HEK293 (cell line): Measurements from ENCODE around the gene MIA3.

Experiments used
- CTCF ChIP-seq: fragments of 450-650 bp; formaldehyde crosslinking; IDR thresholded peaks from 2 replicates; pipeline ENCODE4 v1.5.1; 2016; ENCODE audit warnings: missing biosample characterization, missing genetic modification characterization
- ELK4 ChIP-seq: IDR thresholded peaks from 2 replicates; pipeline ENCODE4 v1.6.1; 2011; ENCODE audit warnings: mild to moderate bottlenecking, low read depth, low read length, borderline replicate concordance
- GLI2 ChIP-seq: fragments of 450-650 bp; formaldehyde crosslinking; IDR thresholded peaks from 2 replicates; pipeline ENCODE4; 2017; ENCODE audit warnings: missing biosample characterization, missing genetic modification characterization, low read depth, borderline replicate concordance
- GLIS2 ChIP-seq: fragments of 450-650 bp; formaldehyde crosslinking; IDR thresholded peaks from 2 replicates; pipeline ENCODE4 v1.5.1; 2016; ENCODE audit warnings: missing biosample characterization, missing genetic modification characterization
- HOXA7 ChIP-seq: sonication (generic); formaldehyde crosslinking; IDR thresholded peaks from 2 replicates; pipeline ENCODE4 v1.8.1; 2022; ENCODE audit warnings: missing genetic modification reagents, borderline replicate concordance
- MEIS1 ChIP-seq: sonication (generic); formaldehyde crosslinking; IDR thresholded peaks from 2 replicates; pipeline ENCODE4 v1.8.1; 2022; ENCODE audit warnings: missing genetic modification reagents, mild to moderate bottlenecking, borderline replicate concordance
- SP2 ChIP-seq: fragments of 450-650 bp; formaldehyde crosslinking; IDR thresholded peaks from 2 replicates; pipeline ENCODE4 v1.5.1; 2016; ENCODE audit warnings: missing biosample characterization, missing genetic modification characterization
- SP3 ChIP-seq: fragments of 450-650 bp; formaldehyde crosslinking; IDR thresholded peaks from 2 replicates; pipeline ENCODE4 v1.5.1; 2016; ENCODE audit warnings: missing biosample characterization, missing genetic modification characterization
- TRIM28 ChIP-seq: IDR thresholded peaks from 2 replicates; pipeline ENCODE4 v1.6.1; 2011; ENCODE audit warnings: low read length, control low read depth, borderline replicate concordance
- YY1 ChIP-seq: fragments of 450-650 bp; formaldehyde crosslinking; IDR thresholded peaks from 2 replicates; pipeline ENCODE4 v1.5.1; 2018; ENCODE audit warnings: missing biosample characterization, missing genetic modification characterization
- ZBTB20 ChIP-seq: fragments of 450-650 bp; formaldehyde crosslinking; IDR thresholded peaks from 2 replicates; pipeline ENCODE4 v1.5.1; 2016; ENCODE audit warnings: missing biosample characterization, missing genetic modification characterization
- ZBTB48 ChIP-seq: fragments of 450-650 bp; formaldehyde crosslinking; IDR thresholded peaks from 2 replicates; pipeline ENCODE4 v1.5.1; 2016; ENCODE audit warnings: missing biosample characterization, missing genetic modification characterization
- ZNF112 ChIP-seq: fragments of 450-650 bp; formaldehyde crosslinking; IDR thresholded peaks from 2 replicates; pipeline ENCODE4 v1.5.0; 2017; ENCODE audit warnings: missing biosample characterization, missing genetic modification characterization
- ZNF155 ChIP-seq: fragments of 450-650 bp; formaldehyde crosslinking; IDR thresholded peaks from 2 replicates; pipeline ENCODE4 v1.5.1; 2016; ENCODE audit warnings: missing biosample characterization, missing genetic modification characterization
- ZNF175 ChIP-seq: fragments of 450-650 bp; formaldehyde crosslinking; IDR thresholded peaks from 2 replicates; pipeline ENCODE4 v1.5.1; 2016; ENCODE audit warnings: missing biosample characterization, missing genetic modification characterization
- ZNF274 ChIP-seq, 2 experiments: fragments of 200-500 bp in 1 of 2; fragments of 450-650 bp in 1 of 2; sonication (Bioruptor generic) in 1 of 2; formaldehyde crosslinking in 1 of 2; IDR thresholded peaks; 2 replicates each; pipeline versions ENCODE4 v1.5.1 to v1.6.1; 2014 to 2016; ENCODE audit warnings: borderline replicate concordance in 1 of 2, inconsistent platforms in 1 of 2, low read length in 1 of 2, missing biosample characterization in 1 of 2, missing genetic modification characterization in 1 of 2
- ZNF335 ChIP-seq: fragments of 450-650 bp; formaldehyde crosslinking; conservative IDR thresholded peaks from 2 replicates; pipeline ENCODE4 v1.5.1; 2016; ENCODE audit warnings: missing biosample characterization, missing genetic modification characterization
- ZNF354C ChIP-seq: fragments of 450-650 bp; formaldehyde crosslinking; IDR thresholded peaks from 2 replicates; pipeline ENCODE4 v1.5.1; 2016; ENCODE audit warnings: missing biosample characterization, missing genetic modification characterization, low read depth, borderline replicate concordance
- ZNF366 ChIP-seq: fragments of 450-650 bp; formaldehyde crosslinking; conservative IDR thresholded peaks from 2 replicates; pipeline ENCODE4 v1.5.1; 2016; ENCODE audit warnings: missing biosample characterization, missing genetic modification characterization
- ZNF488 ChIP-seq: fragments of 450-650 bp; formaldehyde crosslinking; IDR thresholded peaks from 2 replicates; pipeline ENCODE4 v1.5.1; 2016; ENCODE audit warnings: missing biosample characterization, missing genetic modification characterization
- ZNF514 ChIP-seq: fragments of 450-650 bp; formaldehyde crosslinking; IDR thresholded peaks from 2 replicates; pipeline ENCODE4 v1.5.1; 2016; ENCODE audit warnings: missing biosample characterization, missing genetic modification characterization
- ZNF530 ChIP-seq: fragments of 450-650 bp; formaldehyde crosslinking; IDR thresholded peaks from 2 replicates; pipeline ENCODE4 v1.5.1; 2016; ENCODE audit warnings: low read depth, missing biosample characterization, missing genetic modification characterization
- ZNF560 ChIP-seq: fragments of 450-650 bp; formaldehyde crosslinking; IDR thresholded peaks from 2 replicates; pipeline ENCODE4 v1.5.1; 2017; ENCODE audit warnings: missing biosample characterization, missing genetic modification characterization, borderline replicate concordance
- ZNF571 ChIP-seq: fragments of 450-650 bp; formaldehyde crosslinking; IDR thresholded peaks from 2 replicates; pipeline ENCODE4 v1.5.0; 2017; ENCODE audit warnings: missing biosample characterization, missing genetic modification characterization
- ZNF707 ChIP-seq: fragments of 450-650 bp; formaldehyde crosslinking; IDR thresholded peaks from 2 replicates; pipeline ENCODE4 v1.5.1; 2016; ENCODE audit warnings: missing biosample characterization, missing genetic modification characterization
- ZSCAN16 ChIP-seq: fragments of 450-650 bp; formaldehyde crosslinking; IDR thresholded peaks from 2 replicates; pipeline ENCODE4 v1.5.1; 2016; ENCODE audit warnings: missing biosample characterization, missing genetic modification characterization
- TF ChIP-seq, protein P1 (sequence below): sonication (generic); formaldehyde crosslinking; IDR thresholded peaks from 2 replicates; pipeline ENCODE4 v1.8.1; 2022; ENCODE audit warnings: mild to moderate bottlenecking, moderate library complexity, missing genetic modification reagents
- TF ChIP-seq, protein P2 (sequence below): fragments of 450-650 bp; formaldehyde crosslinking; IDR thresholded peaks from 2 replicates; pipeline ENCODE4 v1.5.1; 2016; ENCODE audit warnings: missing biosample characterization, missing genetic modification characterization, low read depth
- TF ChIP-seq, protein P3 (sequence below): fragments of 450-650 bp; formaldehyde crosslinking; IDR thresholded peaks from 2 replicates; pipeline ENCODE4 v1.5.1; 2016; ENCODE audit warnings: missing biosample characterization, missing genetic modification characterization
- TF ChIP-seq, protein P4 (sequence below): fragments of 450-650 bp; IDR thresholded peaks from 2 replicates; pipeline ENCODE4 v1.5.1; 2018; ENCODE audit warnings: missing biosample characterization, missing genetic modification characterization

MIA3 gene

DNA sequence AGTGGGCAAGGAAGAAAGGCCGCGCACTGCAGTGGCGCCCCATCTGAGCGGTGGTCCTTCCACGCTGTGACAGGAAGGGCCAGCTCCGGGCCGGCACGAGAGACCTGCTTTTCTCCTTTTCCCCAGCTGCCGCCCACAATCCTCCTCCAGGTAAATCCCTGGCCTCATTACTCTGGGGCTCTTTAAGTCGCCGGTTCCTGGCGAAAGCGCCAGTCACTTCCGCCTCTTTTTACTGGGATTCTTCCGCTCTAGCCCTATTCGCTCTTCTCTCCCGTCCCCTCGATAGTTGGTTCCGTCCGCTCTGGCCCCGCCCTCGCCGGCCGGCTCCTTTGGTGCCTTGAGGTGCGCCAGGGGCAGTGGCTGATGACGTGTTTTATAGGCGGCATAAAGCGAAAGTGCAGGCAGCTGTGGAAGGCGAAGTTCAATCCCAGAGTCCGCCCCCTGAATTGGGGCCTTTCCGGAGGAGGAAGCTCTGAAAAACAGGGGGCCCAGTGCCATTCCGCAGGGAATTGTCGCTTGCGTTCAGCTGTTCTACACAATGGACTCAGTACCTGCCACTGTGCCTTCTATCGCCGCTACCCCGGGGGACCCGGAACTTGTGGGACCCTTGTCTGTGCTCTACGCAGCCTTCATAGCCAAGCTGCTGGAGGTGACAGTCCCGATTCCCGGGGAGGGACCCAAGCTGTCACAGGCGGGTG lies 26.2 kb downstream of the MIA3 start (continued):
- TF ChIP-seq CTCF (tag by site-specific recombination) (peak; percentile 35), ELK4 (0 out of 2 replicates have a peak, but pooled peaks have one; percentile 58), ZNF175 (tag by site-specific recombination) (no peak), ZNF335 (tag by site-specific recombination) (peak; percentile 98), ZNF155 (tag by site-specific recombination) (no peak), ZSCAN16 (tag by site-specific recombination) (no peak), YY1 (tag by site-specific recombination) (peak; percentile 43; the same call in 1 of the 2 replicates), TRIM28 (peak; percentile 86; the same call in 1 of the 2 replicates), ZBTB48 (tag by site-specific recombination) (peak; percentile 82; the same call in 1 of the 2 replicates), ZNF112 (tag by site-specific recombination) (no peak), ZNF354C (tag by site-specific recombination) (no peak), ZNF274 (IDR thresholded peaks at IDR 0.05; ENCODE audit: low read length) (no peak), ZNF274 (tag by site-specific recombination; IDR thresholded peaks at IDR 0.05; ENCODE audit: borderline replicate concordance) (no peak), ZNF707 (tag by site-specific recombination) (no peak), MEIS1 (CRISPR knock-in tag) (no peak), SP2 (tag by site-specific recombination) (peak; percentile 96), GLI2 (no peak), ZNF560 (tag by site-specific recombination) (no peak), ZNF530 (tag by site-specific recombination) (no peak), ZNF571 (no peak), GLIS2 (tag by site-specific recombination) (peak; percentile 83), ZNF366 (peak; percentile 76), SP3 (tag by site-specific recombination) (peak; percentile 89), ZNF514 (no peak), ZBTB20 (tag by site-specific recombination) (peak; percentile 98), HOXA7 (CRISPR knock-in tag) (no peak), ZNF488 (tag by site-specific recombination) (no peak)
- TF ChIP-seq, protein P1, sequence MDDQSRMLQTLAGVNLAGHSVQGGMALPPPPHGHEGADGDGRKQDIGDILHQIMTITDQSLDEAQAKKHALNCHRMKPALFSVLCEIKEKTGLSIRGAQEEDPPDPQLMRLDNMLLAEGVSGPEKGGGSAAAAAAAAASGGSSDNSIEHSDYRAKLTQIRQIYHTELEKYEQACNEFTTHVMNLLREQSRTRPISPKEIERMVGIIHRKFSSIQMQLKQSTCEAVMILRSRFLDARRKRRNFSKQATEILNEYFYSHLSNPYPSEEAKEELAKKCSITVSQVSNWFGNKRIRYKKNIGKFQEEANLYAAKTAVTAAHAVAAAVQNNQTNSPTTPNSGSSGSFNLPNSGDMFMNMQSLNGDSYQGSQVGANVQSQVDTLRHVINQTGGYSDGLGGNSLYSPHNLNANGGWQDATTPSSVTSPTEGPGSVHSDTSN (CRISPR knock-in tag) = no peak
- TF ChIP-seq, protein P2, sequence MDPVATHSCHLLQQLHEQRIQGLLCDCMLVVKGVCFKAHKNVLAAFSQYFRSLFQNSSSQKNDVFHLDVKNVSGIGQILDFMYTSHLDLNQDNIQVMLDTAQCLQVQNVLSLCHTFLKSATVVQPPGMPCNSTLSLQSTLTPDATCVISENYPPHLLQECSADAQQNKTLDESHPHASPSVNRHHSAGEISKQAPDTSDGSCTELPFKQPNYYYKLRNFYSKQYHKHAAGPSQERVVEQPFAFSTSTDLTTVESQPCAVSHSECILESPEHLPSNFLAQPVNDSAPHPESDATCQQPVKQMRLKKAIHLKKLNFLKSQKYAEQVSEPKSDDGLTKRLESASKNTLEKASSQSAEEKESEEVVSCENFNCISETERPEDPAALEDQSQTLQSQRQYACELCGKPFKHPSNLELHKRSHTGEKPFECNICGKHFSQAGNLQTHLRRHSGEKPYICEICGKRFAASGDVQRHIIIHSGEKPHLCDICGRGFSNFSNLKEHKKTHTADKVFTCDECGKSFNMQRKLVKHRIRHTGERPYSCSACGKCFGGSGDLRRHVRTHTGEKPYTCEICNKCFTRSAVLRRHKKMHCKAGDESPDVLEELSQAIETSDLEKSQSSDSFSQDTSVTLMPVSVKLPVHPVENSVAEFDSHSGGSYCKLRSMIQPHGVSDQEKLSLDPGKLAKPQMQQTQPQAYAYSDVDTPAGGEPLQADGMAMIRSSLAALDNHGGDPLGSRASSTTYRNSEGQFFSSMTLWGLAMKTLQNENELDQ (tag by site-specific recombination) = no peak
- TF ChIP-seq, protein P3, sequence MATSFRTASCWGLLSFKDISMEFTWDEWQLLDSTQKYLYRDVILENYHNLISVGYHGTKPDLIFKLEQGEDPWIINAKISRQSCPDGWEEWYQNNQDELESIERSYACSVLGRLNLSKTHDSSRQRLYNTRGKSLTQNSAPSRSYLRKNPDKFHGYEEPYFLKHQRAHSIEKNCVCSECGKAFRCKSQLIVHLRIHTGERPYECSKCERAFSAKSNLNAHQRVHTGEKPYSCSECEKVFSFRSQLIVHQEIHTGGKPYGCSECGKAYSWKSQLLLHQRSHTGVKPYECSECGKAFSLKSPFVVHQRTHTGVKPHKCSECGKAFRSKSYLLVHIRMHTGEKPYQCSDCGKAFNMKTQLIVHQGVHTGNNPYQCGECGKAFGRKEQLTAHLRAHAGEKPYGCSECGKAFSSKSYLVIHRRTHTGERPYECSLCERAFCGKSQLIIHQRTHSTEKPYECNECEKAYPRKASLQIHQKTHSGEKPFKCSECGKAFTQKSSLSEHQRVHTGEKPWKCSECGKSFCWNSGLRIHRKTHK (tag by site-specific recombination) = no peak
- TF ChIP-seq, protein P4, sequence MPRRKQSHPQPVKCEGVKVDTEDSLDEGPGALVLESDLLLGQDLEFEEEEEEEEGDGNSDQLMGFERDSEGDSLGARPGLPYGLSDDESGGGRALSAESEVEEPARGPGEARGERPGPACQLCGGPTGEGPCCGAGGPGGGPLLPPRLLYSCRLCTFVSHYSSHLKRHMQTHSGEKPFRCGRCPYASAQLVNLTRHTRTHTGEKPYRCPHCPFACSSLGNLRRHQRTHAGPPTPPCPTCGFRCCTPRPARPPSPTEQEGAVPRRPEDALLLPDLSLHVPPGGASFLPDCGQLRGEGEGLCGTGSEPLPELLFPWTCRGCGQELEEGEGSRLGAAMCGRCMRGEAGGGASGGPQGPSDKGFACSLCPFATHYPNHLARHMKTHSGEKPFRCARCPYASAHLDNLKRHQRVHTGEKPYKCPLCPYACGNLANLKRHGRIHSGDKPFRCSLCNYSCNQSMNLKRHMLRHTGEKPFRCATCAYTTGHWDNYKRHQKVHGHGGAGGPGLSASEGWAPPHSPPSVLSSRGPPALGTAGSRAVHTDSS (tag by site-specific recombination) = no peak
